A673 (cell line): ENCODE results near the gene TCERG1L. TPM values are rescaled to one million over a fixed set of nuclear protein-coding genes. Genes with fewer than 3 reads are reported as not detected.

Experiments
- BruUV-seq: library from RNA; stranded (reverse); fragments of 400-500 nt; replicated peaks from 2 replicates; lab custom pipeline; 2021; lab: Mats Ljungman, UMichigan
- CTCF ChIA-PET: fragments of 300-600 bp; sonication (Branson Sonifier 250); formaldehyde crosslinking; loops from one replicate; lab custom pipeline; 2022; ENCODE audit warnings: antibody characterized with exemption; lab: Charles Lee
- POLR2A ChIA-PET: fragments of 300-600 bp; sonication (Branson Sonifier 250); formaldehyde crosslinking; loops from one replicate; lab custom pipeline; 2022; ENCODE audit warnings: antibody characterized with exemption; ENCODE audit not compliant: low non-redundant PET; lab: Charles Lee
- DNase-seq: peaks from one replicate; pipeline ENCODE4 v3.0.0-alpha.2; 2015; ENCODE audit warnings: low spot score
- H3K27ac ChIP-seq: fragments of 200-600 bp; sonication (generic); 2 replicates; pipeline ENCODE4 v1.5.1; 2016; ENCODE audit warnings: mixed run types, low read depth, mild to moderate bottlenecking, mixed read lengths, antibody characterized with exemption, low read length; ENCODE audit not compliant: poor library complexity, severe bottlenecking
- H3K27me3 ChIP-seq: fragments of 200-600 bp; sonication (generic); replicated peaks from 2 replicates; pipeline ENCODE4 v1.6.1; 2017; ENCODE audit warnings: mixed run types, low read depth, mild to moderate bottlenecking, mixed read lengths, antibody characterized with exemption, low read length; ENCODE audit not compliant: insufficient read depth, poor library complexity
- H3K36me3 ChIP-seq: fragments of 200-600 bp; sonication (generic); 2 replicates; pipeline ENCODE4 v1.6.1; 2016; ENCODE audit warnings: mixed run types, mild to moderate bottlenecking, mixed read lengths, antibody characterized with exemption, low read length; ENCODE audit not compliant: insufficient read depth, poor library complexity, severe bottlenecking
- H3K4me1 ChIP-seq: fragments of 200-600 bp; sonication (generic); 2 replicates; pipeline ENCODE4 v1.6.1; 2017; ENCODE audit warnings: mixed run types, mild to moderate bottlenecking, mixed read lengths, antibody characterized with exemption, low read length; ENCODE audit not compliant: insufficient read depth, poor library complexity, severe bottlenecking
- H3K4me3 ChIP-seq: fragments of 200-600 bp; sonication (generic); 2 replicates; pipeline ENCODE4 v1.5.1; 2016; ENCODE audit warnings: low read depth, mixed run types, mild to moderate bottlenecking, mixed read lengths, low read length; ENCODE audit not compliant: poor library complexity, severe bottlenecking
- H3K9me3 ChIP-seq: fragments of 200-600 bp; sonication (generic); 2 replicates; pipeline ENCODE4 v1.6.1; 2016; ENCODE audit warnings: mixed run types, low read depth, mild to moderate bottlenecking, mixed read lengths, antibody characterized with exemption, low read length; ENCODE audit not compliant: poor library complexity, severe bottlenecking
- EZH2 ChIP-seq: fragments of 200-600 bp; sonication (generic); IDR thresholded peaks from 2 replicates; pipeline ENCODE4 v1.6.1; 2017; ENCODE audit warnings: borderline replicate concordance, low read depth, mild to moderate bottlenecking, mixed read lengths, antibody characterized with exemption, low read length; ENCODE audit not compliant: poor library complexity, severe bottlenecking
- intact Hi-C: fragments of 100-400 bp; cut with micrococcal nuclease; formaldehyde crosslinking; loops from one replicate; pipeline ENCODE4 v1.10.0; 2022; ENCODE audit not compliant: unreplicated experiment
- total RNA-seq: library from RNA; stranded (reverse); gene quantifications from 2 replicates; pipeline ENCODE4 v1.2.3, GENCODE V29; 2021
- TF ChIP-seq, protein P1 (sequence below): fragments of 300-800, 200-600 bp; sonication (generic); conservative IDR thresholded peaks from 2 replicates; pipeline ENCODE4 v1.5.1; 2017; ENCODE audit warnings: low read depth, mild to moderate bottlenecking, antibody characterized with exemption, low read length, moderate library complexity, mixed read lengths

Gene TCERG1L
- total RNA-seq, 1 experiment from 2014 or later: 16.3 TPM

DNA sequence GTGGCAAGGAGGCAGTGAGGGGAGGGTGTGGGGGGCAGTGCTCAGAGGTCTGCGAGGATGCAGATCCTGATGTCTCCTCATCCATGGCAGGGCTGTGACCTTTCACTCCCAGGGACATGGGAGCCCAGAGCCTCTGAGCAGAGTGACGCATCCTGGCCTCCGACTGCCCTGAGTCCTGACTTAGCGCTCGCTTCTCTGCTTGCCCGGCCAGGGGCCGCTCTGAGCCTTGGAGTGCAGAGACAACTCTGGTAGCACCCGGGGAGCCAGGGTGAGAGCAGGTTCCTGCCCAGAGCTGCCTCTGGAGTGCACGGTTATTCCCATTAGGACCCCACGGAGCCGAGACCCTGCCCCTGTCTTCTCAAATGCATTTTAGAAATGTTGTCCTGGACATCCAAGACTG is 188.0 kb downstream of the TCERG1L start:
- no peak for DNase-seq
- BruUV-seq: no TSS peak
- ChIA-PET POLR2A (no interaction called here), CTCF (no interaction called here)
- TF ChIP-seq EZH2: no peak
- TF ChIP-seq, protein P1, sequence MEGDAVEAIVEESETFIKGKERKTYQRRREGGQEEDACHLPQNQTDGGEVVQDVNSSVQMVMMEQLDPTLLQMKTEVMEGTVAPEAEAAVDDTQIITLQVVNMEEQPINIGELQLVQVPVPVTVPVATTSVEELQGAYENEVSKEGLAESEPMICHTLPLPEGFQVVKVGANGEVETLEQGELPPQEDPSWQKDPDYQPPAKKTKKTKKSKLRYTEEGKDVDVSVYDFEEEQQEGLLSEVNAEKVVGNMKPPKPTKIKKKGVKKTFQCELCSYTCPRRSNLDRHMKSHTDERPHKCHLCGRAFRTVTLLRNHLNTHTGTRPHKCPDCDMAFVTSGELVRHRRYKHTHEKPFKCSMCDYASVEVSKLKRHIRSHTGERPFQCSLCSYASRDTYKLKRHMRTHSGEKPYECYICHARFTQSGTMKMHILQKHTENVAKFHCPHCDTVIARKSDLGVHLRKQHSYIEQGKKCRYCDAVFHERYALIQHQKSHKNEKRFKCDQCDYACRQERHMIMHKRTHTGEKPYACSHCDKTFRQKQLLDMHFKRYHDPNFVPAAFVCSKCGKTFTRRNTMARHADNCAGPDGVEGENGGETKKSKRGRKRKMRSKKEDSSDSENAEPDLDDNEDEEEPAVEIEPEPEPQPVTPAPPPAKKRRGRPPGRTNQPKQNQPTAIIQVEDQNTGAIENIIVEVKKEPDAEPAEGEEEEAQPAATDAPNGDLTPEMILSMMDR: no peak
- Histone ChIP-seq H3K4me1 (no peaks in the 10 kb centered on the region), H3K36me3 (peaks cover 11% of the 10 kb centered on the region), H3K27me3 (no peaks in the 10 kb centered on the region), H3K9me3 (no peaks in the 10 kb centered on the region), H3K4me3 (no peak overlapping the region), H3K27ac (no peak overlapping the region)
- intact Hi-C loops: no loop called here

DNA sequence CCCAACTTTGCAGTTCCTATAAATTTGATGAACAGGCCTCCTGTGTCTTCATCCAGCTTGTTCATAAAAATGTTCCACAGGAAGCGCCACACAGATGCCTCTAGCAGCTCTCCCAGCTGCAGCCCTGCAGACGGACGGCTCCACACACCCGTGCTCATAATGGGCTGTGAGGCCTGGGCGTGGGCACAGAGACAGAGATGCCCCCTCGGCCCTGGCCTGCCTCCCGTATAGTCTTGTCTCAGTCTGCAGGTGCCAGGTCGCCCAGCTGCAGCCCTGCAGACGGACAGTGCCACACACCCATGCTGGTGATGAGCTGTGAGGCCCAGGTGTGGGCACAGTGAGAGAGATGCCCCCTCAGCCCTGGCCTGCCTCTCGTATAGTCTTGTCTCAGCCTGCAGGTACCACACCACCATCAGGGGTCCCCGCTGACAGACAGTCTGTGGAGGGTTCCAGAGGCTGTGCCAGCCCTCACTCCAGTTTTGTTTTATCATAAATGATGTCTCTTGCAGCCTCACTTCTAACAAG is 189.9 kb downstream of the TCERG1L start:
- DNase-seq: no peak
- Histone ChIP-seq H3K9me3 (no peaks in the 10 kb centered on the region), H3K4me3 (no peak overlapping the region), H3K4me1 (no peaks in the 10 kb centered on the region), H3K27me3 (no peaks in the 10 kb centered on the region), H3K27ac (no peak overlapping the region), H3K36me3 (peaks cover 11% of the 10 kb centered on the region)
- no TSS peak for BruUV-seq
- ChIA-PET POLR2A (no interaction called here), CTCF (no interaction called here)
- intact Hi-C loops: no loop called here
- TF ChIP-seq, protein P1: no peak
- no peak for TF ChIP-seq EZH2

DNA sequence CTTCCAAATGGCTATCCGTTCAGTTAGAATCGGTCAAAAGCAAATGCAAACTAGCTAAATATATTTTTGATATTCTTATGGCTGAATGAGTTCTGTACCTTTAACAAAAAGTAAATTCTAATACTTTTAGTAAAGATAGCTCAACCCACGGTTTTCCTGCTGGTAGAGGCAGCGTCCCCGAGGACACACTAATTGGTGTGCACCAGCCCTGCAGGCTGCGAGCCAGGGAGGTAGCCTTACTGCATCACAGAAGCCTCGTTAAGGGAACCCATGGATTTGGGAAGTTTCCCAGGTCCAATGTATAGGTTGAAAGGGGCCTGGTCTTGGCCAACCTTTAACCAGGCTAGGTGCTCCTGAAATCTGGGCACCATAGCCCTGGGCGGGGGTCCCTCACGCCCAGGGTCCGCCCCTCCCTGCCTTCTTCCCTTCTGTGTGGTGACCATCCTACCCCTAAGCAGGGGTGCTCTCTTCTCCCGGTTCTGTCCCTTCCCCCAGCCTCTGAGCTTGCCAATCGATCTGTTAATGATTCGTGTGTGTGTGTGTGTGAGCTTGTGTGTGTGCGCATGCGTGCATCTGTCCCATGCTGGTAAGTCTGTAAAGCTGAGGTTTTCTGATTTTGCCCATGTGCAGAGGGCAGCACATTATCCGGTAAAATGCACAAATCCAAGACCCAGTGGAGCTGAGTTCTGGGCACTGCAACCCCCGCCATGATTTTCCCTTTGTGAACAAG is 191.7 kb downstream of the TCERG1L start:
- BruUV-seq: no TSS peak
- Histone ChIP-seq H3K27ac (no peak overlapping the region), H3K36me3 (peaks cover under 1% of the 10 kb centered on the region), H3K9me3 (no peaks in the 10 kb centered on the region), H3K4me1 (no peaks in the 10 kb centered on the region), H3K4me3 (no peak overlapping the region), H3K27me3 (no peaks in the 10 kb centered on the region)
- TF ChIP-seq, protein P1: no peak
- no peak for TF ChIP-seq EZH2
- DNase-seq: no peak
- intact Hi-C loops: no loop called here
- POLR2A ChIA-PET: no interaction called here
- CTCF ChIA-PET: no interaction called here
